GM18502 (cell line): ENCODE data around the gene CDK11A.
"Not testable (repeated sequence)": the region's sequence is repeated elsewhere in the genome, so short reads cannot be mapped to it uniquely, and the experiment has no call there.

ENCODE experiments used
- ATAC-seq: cut with Tn5 transposase; IDR thresholded peaks from one replicate; pipeline ENCODE4 v1.9.1; 2021; ENCODE audit warnings: mild to moderate bottlenecking; ENCODE audit not compliant: unreplicated experiment, poor library complexity

CDK11A gene

GRCh38 chr1:1755426-1755825, 31.3 kb upstream of the CDK11A start:
- no peak for ATAC-seq

GRCh38 chr1:1754051-1754815, 30.1 kb upstream of the CDK11A start:
- no peak for ATAC-seq

- ATAC-seq = no peak
Observed at GRCh38 chr1:1753607-1754005, 29.4 kb upstream of the CDK11A start.

GRCh38 chr1:1752636-1753606, 28.8 kb upstream of the CDK11A start:
- no peak for ATAC-seq

GRCh38 chr1:1752190-1752589, 28.0 kb upstream of the CDK11A start:
- no peak for ATAC-seq

GRCh38 chr1:1749941-1750340, 25.8 kb upstream of the CDK11A start:
- ATAC-seq = not testable (repeated sequence)

GRCh38 chr1:1748686-1749321, 24.6 kb upstream of the CDK11A start:
- no peak for ATAC-seq

GRCh38 chr1:1746566-1746909, 22.4 kb upstream of the CDK11A start:
- peak; percentile 85 for ATAC-seq

GRCh38 chr1:1745651-1746565, 21.8 kb upstream of the CDK11A start:
- ATAC-seq = peak; percentile 74

GRCh38 chr1:1742529-1742928, 18.4 kb upstream of the CDK11A start:
- not testable (repeated sequence) for ATAC-seq

GRCh38 chr1:1741013-1741412, 16.9 kb upstream of the CDK11A start:
- not testable (repeated sequence) for ATAC-seq

- not testable (repeated sequence) for ATAC-seq
Observed at GRCh38 chr1:1738799-1739337, 14.7 kb upstream of the CDK11A start.

- ATAC-seq = not testable (repeated sequence)
Observed at GRCh38 chr1:1737675-1738590, 13.8 kb upstream of the CDK11A start.

GRCh38 chr1:1732381-1732780, 8.2 kb upstream of the CDK11A start:
- ATAC-seq = no peak

GRCh38 chr1:1730870-1731269, 6.7 kb upstream of the CDK11A start:
- no peak for ATAC-seq

GRCh38 chr1:1730230-1730629, 6.1 kb upstream of the CDK11A start:
- not testable (repeated sequence) for ATAC-seq

- not testable (repeated sequence) for ATAC-seq
Observed at GRCh38 chr1:1729116-1729816, 5.1 kb upstream of the CDK11A start.
